HG02938 (cell line): ENCODE data around the gene FUT8.
"Not testable (repeated sequence)": the region's sequence is repeated elsewhere in the genome, so short reads cannot be mapped to it uniquely, and the experiment has no call there.

Source experiments
- ATAC-seq: cut with Tn5 transposase; IDR thresholded peaks from one replicate; pipeline ENCODE4 v1.9.1; 2021; ENCODE audit warnings: mild to moderate bottlenecking, moderate library complexity; ENCODE audit not compliant: unreplicated experiment

The FUT8 gene

GRCh38 chr14:65604936-65605335, 192.4 kb downstream of the FUT8 start:
- no peak for ATAC-seq

GRCh38 chr14:65606460-65606859, 193.9 kb downstream of the FUT8 start:
- ATAC-seq: no peak

- ATAC-seq: no peak
These were observed 200.7 kb downstream of the FUT8 start for GRCh38 chr14:65613131-65613650.

- no peak for ATAC-seq
These were observed 206.5 kb downstream of the FUT8 start for GRCh38 chr14:65618996-65619395.

- no peak for ATAC-seq
These were observed 207.7 kb downstream of the FUT8 start for GRCh38 chr14:65620195-65620594.

GRCh38 chr14:65622703-65623102, 210.2 kb downstream of the FUT8 start:
- no peak for ATAC-seq

GRCh38 chr14:65623759-65624158, 211.2 kb downstream of the FUT8 start:
- ATAC-seq: no peak

GRCh38 chr14:65627315-65627714, 214.8 kb downstream of the FUT8 start:
- no peak for ATAC-seq

- no peak for ATAC-seq
These were observed 216.1 kb downstream of the FUT8 start for GRCh38 chr14:65628664-65629063.

GRCh38 chr14:65631040-65631439, 218.5 kb downstream of the FUT8 start:
- peak; percentile 54 for ATAC-seq

GRCh38 chr14:65632487-65632886, 220.0 kb downstream of the FUT8 start:
- no peak for ATAC-seq

GRCh38 chr14:65633666-65634065, 221.1 kb downstream of the FUT8 start:
- not testable (repeated sequence) for ATAC-seq

- peak; percentile 94 for ATAC-seq
These were observed 225.2 kb downstream of the FUT8 start for GRCh38 chr14:65637780-65638179.

GRCh38 chr14:65639216-65639615, 226.7 kb downstream of the FUT8 start:
- no peak for ATAC-seq

GRCh38 chr14:65650826-65651225, 238.3 kb downstream of the FUT8 start:
- no peak for ATAC-seq

GRCh38 chr14:65656554-65656953, 244.0 kb downstream of the FUT8 start:
- no peak for ATAC-seq

GRCh38 chr14:65658202-65658601, 245.7 kb downstream of the FUT8 start:
- no peak for ATAC-seq

- ATAC-seq: no peak
These were observed 249.3 kb downstream of the FUT8 start for GRCh38 chr14:65661865-65662264.

GRCh38 chr14:65664436-65664835, 251.9 kb downstream of the FUT8 start:
- no peak for ATAC-seq

GRCh38 chr14:65676361-65677014, 264.0 kb downstream of the FUT8 start:
- ATAC-seq: no peak

GRCh38 chr14:65685572-65685971, 273.0 kb downstream of the FUT8 start:
- no peak for ATAC-seq

GRCh38 chr14:65686761-65687160, 274.2 kb downstream of the FUT8 start:
- ATAC-seq: no peak

- ATAC-seq: no peak
These were observed 276.5 kb downstream of the FUT8 start for GRCh38 chr14:65689070-65689469.
